Raji (cell line): ENCODE results near the gene CCDC97.
A peak's percentile ranks its signal among the peaks of the same experiment; 100 is the strongest.

ENCODE experiments used
- POLR2A ChIP-seq: IDR thresholded peaks from 2 replicates; pipeline ENCODE4 v1.6.1; 2011; ENCODE audit warnings: low read depth, low read length, control low read depth; ENCODE audit not compliant: insufficient read depth

CCDC97 gene

GRCh38 chr19:41357746-41358145, 47.8 kb downstream of the CCDC97 start:
- TF ChIP-seq POLR2A: no peak; the same call in 1 of the 2 replicates

- no peak for TF ChIP-seq POLR2A
These were observed 49.8 kb downstream of the CCDC97 start for GRCh38 chr19:41359741-41360140.

- TF ChIP-seq POLR2A: no peak
These were observed 52.3 kb downstream of the CCDC97 start for GRCh38 chr19:41362143-41362847.

GRCh38 chr19:41363371-41363752, 53.4 kb downstream of the CCDC97 start:
- TF ChIP-seq POLR2A: no peak

- TF ChIP-seq POLR2A: peak; percentile 82
These were observed 54.0 kb downstream of the CCDC97 start, which contains the start of gene B9D2 for GRCh38 chr19:41363753-41364523. TSS of gene B9D2 (minus strand) at chr19:41364149. CDS start at chr19:41363519, 630 bp downstream.

GRCh38 chr19:41364524-41365391, 54.8 kb downstream of the CCDC97 start:
- TF ChIP-seq POLR2A: no peak

- TF ChIP-seq POLR2A: no peak
These were observed 56.1 kb downstream of the CCDC97 start for GRCh38 chr19:41366089-41366488.

GRCh38 chr19:41367848-41368301, 57.9 kb downstream of the CCDC97 start:
- TF ChIP-seq POLR2A: no peak

- TF ChIP-seq POLR2A: no peak
These were observed 59.8 kb downstream of the CCDC97 start for GRCh38 chr19:41369769-41370168.

- no peak for TF ChIP-seq POLR2A
These were observed 61.6 kb downstream of the CCDC97 start for GRCh38 chr19:41371541-41371940.

GRCh38 chr19:41372501-41372900, 62.5 kb downstream of the CCDC97 start:
- TF ChIP-seq POLR2A: no peak

GRCh38 chr19:41373993-41374392, 64.0 kb downstream of the CCDC97 start:
- no peak for TF ChIP-seq POLR2A
